ENCODE measurements around the gene COL9A3.

COL9A3 gene

GRCh38 chr20:62824476-62825332, 7.9 kb downstream of the COL9A3 start:
- DNase-seq = no peak

- DNase-seq = no peak
These were observed 8.6 kb downstream of the COL9A3 start for GRCh38 chr20:62825333-62825985.

GRCh38 chr20:62825986-62826645, 9.3 kb downstream of the COL9A3 start:
- no peak for DNase-seq

DNA sequence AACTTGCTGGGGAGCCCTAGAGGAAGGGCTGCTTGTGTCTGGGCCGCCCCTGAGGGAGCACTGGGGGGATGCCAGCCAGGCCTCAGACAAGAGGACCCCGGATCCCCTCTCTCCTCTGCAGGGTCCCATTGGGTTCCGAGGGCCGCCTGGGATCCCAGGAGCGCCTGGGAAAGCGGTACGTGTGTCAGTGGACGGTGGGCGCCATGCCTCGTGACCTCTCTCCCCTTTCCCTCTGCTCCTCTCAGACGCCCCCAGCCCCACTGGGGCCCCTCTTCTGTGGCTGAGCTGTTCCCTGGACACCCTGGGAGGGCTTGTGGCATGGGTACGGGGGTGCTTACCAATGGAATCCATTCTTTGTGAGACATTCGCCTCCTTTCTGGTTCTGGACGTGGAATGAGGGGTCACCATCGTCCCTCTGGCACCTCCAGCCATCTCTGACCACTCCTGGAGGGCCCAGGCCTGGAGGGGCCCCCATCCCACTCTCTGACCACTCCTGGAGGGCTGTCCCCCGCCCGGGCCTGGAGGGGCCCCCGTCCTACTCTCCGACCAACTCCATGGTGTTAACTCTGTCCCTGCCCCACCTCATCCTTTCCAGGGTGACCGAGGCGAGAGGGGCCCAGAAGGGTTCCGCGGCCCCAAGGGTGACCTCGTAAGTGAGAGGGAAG, 9.9 kb downstream of the COL9A3 start:
- no peak for DNase-seq

DNA sequence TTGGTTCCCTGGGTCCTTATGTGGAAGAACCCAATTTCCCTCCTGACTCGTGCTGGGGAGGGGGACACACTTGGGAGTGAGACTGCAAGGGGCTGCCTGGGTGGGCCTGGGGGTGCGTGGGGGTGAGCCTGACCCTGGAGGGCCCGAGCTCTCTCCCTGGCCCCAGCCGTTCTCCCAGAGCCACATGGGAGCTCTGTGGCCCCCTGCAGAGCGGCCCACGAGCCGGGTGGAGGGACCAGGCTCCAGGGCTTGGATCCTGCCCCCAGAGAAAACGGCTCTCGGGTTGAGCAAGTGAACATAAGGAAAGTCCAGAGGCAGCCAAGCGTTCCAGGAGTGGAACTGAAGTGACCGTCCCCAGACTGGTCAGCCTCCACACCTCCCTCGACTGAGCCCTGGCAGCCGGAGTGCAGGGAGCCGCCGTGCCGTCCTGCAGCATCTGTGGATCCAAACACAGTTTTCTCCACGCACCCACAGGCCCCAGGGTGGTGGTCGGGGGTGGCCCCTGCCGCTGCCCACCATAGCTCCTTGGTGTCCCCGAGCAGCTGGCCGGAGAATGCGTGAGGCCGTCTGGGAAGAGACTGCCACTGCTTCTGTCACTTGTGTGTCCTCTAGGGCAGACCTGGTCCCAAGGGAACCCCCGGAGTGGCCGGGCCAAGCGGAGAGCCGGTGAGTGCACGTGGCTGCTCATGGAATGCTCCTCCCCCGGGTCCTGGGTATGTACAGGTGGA, 10.6 kb downstream of the COL9A3 start:
- no peak for DNase-seq

GRCh38 chr20:62828051-62828450, 11.2 kb downstream of the COL9A3 start:
- DNase-seq = no peak

DNA sequence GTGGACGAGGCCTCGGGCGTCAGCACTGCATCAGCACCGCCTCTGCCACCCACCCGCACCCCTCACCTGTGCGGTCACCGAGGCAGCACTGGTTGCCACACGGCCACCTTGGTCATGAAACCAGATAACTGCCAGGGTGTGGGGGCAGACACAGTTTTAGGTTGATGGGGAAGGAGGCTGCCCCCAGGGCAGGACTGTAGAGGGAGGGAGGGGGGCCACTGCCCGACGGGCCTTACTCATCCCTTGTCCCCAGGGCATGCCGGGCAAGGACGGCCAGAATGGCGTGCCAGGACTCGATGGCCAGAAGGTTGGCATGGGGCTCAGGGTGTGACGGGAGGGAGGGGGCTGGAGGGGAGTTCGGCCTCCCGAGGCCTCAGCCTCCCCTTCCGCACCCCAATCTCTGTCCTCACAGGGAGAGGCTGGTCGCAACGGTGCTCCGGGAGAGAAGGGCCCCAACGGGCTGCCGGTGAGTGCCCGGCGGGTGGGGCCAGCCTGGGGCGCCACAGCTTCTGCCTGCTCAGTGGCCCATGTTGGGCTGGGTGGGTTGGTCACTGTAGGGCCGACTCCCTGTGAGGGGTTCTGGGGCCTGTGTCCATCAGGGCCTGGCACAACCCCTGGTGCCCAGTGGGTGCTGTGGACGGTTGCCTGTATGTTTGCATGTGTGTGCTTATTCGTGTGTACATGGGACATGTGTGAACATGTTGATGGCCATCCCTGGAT, 11.8 kb downstream of the COL9A3 start:
- DNase-seq = no peak

DNA sequence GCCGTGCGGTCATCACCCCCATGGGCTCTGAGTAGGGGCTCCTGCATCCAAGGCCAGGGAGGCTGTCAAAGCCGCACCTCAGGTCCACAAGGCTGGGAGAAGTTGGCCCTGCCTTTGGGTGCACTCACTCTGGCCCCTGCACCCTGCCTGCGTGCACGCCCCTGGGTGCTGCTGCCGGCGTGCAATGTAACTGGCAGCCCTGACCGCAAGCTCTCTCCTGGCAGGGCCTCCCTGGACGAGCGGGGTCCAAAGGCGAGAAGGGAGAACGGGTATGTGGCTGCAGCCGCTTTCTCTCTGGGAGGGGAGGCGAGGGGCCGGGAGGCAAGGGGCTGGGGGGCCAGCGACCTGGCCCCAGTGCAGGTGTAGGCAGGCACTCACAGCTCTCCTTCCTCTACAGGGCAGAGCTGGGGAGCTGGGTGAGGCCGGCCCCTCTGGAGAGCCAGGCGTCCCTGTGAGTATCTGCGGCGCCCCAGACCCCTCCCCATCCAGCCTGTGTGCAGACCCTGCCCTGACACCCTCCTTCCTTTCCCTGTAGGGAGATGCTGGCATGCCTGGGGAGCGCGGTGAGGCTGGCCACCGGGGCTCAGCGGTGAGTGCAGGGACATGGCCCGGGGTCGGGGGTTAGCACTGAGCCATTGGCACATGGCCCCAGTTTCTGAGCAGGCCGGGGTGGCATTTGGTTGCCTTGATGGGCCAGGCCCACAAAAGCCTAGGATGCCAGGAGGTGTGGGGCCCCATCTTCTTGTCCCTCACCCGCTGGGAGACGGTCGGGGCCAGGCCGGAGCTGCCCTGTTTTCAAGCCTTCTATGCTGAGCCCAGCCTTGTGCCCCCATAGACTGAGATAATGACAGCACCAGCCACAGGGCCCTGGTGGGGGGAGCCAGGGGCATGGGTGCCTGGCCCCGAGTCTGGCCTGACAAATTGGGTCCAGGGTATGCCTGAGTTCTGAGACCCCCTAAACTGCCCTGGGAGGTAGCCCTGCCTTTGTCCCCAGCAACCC, 12.7 kb downstream of the COL9A3 start:
- no peak for DNase-seq

- no peak for DNase-seq
These were observed 13.4 kb downstream of the COL9A3 start for GRCh38 chr20:62830251-62830650.

DNA sequence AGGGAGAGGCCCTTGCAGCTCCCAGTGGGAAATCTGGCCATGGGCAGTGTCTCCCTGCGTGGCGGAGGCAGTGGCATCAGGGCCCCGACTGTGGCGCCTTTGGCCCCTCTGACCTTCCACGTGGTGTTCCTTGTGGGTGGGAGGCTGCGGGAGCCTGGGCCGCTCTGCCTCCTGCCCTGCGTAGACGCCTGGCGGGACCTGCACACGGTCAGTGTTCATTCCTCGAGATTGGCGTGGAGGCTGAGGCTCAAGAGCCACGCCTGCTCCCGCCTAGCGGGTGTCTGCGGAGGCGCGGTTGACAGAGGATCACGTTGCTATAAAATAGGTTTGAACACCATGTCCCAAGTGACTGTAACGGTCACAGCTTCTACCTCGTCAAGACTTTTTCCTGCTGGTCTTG, 14.0 kb downstream of the COL9A3 start:
- no peak for DNase-seq

DNA sequence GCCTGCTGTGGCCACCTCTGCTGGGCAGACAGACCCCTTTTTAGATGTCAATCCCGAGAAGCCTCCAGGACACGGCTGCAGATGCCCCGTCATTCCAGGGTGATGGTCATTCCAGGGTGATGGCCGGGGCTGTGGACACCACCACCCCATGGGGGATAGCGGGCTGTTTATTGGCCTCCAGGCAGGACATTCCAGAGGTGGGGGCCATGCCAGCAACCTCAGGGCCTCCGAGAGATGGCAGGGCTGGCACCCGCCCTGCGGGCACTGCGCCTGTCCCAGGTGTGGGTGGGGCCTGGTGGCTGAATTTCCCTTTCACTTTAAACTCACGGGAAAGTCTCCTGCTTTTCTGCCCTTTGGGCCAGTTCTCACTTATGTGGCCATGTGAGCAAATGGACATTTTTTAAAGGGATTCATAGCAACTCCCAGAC, 14.5 kb downstream of the COL9A3 start:
- no peak for DNase-seq

GRCh38 chr20:62831854-62832211, 15.0 kb downstream of the COL9A3 start:
- DNase-seq = no peak

GRCh38 chr20:62832212-62832922, 15.5 kb downstream of the COL9A3 start:
- DNase-seq = no peak

DNA sequence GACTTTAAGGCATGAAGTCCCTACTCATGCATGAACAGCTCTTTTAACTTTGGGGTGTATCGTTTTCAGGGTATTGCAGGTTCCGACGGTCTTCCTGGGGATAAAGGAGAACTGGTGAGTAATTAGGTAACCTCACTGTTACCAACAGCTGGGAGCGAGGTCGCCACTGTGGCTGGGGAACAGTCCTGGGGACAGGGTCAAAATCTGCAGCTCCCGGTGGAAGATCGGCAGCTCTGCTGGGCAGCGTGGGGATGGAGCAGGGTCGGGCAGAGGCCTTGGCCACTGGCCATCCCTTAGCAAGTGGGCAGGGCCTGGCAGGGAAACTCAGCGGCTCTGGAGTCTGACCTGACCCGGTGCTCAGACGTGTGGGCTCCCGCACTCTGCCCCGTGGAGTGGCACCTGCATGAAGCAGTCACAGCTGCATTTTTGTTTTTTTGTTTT, 16.1 kb downstream of the COL9A3 start:
- no peak for DNase-seq

GRCh38 chr20:62834967-62835730, 18.3 kb downstream of the COL9A3 start:
- DNase-seq = no peak

GRCh38 chr20:62835931-62836861, 19.3 kb downstream of the COL9A3 start:
- DNase-seq = no peak

- DNase-seq = no peak
These were observed 20.2 kb downstream of the COL9A3 start for GRCh38 chr20:62836967-62837490.

DNA sequence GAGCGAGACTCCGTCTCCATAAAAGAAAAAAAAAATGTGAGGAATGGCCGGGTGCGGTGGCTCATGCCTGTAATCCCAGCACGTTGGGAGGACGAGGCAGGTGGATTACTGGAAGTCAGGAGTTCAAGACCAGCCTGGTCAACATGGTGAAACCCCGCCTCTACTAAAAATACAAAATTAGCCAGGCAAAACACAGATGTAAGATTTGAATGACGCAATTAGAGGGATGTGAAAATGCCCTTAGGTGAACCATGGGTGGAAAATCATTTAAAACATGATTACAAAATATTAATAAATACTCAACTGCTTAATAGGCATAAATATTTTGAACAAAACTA, 20.9 kb downstream of the COL9A3 start:
- no peak for DNase-seq

All from cerebellar nuclear complex (tissue), 1 donor.